GM19452 (cell line): ENCODE data around the gene ADH1B.
"Not testable (repeated sequence)": the region's sequence is repeated elsewhere in the genome, so short reads cannot be mapped to it uniquely, and the experiment has no call there.

Source experiments
- ATAC-seq: cut with Tn5 transposase; IDR thresholded peaks from one replicate; pipeline ENCODE4 v1.9.1; 2021; ENCODE audit not compliant: unreplicated experiment

ADH1B gene

DNA sequence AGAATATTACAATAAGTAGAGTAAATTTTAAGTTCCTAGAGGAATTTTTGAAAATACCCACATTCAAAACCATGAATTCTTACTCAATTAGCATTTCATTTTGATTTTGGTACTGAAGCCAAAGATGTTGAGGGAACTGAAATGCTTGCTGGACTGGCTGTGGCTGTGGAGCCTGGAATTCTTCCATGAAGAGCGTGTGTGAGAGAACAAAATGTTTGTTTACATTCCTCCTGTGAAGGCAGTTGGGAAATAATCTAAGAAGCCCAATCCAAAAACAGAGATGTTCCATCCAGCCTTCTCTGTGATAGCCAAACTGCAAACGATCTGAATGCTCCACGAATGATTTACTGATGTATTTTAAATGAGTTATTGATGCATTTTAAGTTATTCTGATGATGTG is 3.8 kb upstream of the ADH1B start:
- no peak for ATAC-seq

DNA sequence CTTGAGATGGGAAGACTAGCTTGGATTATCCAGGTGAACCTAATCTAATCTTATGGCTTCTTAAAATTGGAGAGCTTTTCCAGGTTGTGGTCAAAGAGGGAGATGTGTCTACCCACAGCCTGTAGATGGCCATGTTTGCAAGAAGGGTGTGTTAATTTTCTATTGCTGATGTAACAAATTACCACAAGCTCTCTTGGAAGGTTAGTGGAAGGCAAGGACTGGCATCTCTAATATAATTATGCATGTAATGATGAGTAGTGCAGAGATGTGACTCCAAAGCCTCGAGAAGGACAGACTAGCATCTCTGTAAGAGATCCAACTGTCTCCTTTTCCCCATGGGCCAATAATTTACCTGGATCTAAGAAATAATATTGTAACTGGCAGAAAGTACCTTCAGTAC is 3.2 kb upstream of the ADH1B start:
- no peak for ATAC-seq

GRCh38 chr4:99323756-99324155 is 2.6 kb upstream of the ADH1B start:
- ATAC-seq = no peak

- ATAC-seq = not testable (repeated sequence)
Measured at GRCh38 chr4:99317811-99318210, 3.4 kb downstream of the ADH1B start.

GRCh38 chr4:99317354-99317753 is 3.8 kb downstream of the ADH1B start:
- no peak for ATAC-seq

- ATAC-seq = no peak
Measured at GRCh38 chr4:99315839-99316238, 5.4 kb downstream of the ADH1B start.

DNA sequence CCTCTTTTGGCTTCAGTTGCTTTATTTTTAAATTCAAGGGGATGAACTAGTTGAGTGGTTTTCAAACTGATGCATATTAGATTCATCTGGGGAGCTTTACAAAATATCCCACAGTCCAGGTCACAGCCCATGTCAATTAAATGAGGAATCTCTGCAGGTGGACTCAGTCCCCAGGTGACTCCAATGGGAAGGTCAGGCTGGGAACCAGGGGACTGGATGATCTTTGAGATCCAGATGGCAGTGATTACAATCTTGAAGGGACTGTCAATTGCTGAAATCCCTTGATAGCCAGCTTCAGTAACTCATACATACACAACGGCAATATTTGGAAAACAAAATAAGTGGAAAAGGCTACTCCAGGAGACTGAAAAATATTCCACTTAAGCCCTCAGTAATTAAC is 7.0 kb downstream of the ADH1B start:
- no peak for ATAC-seq

DNA sequence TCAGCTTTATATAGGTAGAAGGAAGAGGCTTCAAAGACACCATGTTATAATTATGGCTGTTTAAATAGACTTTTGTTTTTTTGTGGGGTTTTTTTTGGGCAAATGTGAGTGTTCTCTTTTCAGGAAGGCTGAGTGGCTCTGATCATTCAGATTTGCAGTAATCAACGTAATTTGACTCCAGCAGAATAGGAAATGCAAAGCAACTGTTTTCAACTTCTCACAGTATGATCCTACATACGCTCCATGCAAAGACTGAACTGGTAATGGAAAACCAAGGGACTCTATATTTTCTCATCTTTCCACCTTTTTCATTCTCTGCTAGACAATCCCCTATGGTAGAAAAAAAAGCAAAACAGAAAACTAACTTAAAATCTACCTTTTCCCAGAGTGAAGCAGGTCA is 10.8 kb downstream of the ADH1B start:
- no peak for ATAC-seq

DNA sequence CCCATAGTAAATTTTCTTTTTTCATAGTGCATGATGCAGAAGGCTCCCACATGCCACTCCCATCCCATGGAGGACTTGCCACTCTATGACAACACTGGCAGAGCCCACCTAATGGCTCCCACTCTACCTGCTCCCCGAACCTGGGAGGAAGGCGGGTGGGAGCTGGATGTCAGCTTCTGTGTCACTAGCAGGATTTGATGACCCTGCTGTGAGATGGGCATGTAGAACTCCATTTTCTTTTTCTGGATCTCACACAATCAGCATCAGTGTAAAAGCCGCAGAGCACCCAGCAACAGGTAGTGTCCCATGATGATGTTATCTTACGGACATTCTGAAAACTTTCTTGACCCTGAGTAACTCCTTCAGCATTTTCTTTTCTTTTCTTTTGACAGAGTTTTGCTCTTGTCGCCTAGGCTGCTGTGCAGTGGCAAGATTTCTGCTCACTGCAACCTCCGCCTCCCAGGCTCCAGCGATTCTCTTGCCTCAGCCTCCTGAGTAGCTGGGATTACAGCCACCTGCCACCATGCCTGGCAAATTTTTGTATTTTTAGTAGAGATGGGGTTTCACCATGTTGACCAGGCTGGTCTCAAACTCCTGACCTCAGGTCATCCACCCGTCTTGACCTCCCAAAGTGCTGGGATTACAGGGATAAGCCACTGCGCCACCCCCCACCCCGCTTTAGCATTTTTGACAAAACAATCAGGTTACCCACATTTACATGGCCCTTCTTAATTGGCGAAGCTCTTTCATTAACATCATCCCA is 15.4 kb downstream of the ADH1B start:
- ATAC-seq = no peak

- no peak for ATAC-seq
Measured at GRCh38 chr4:99301376-99302164, 19.6 kb downstream of the ADH1B start.

DNA sequence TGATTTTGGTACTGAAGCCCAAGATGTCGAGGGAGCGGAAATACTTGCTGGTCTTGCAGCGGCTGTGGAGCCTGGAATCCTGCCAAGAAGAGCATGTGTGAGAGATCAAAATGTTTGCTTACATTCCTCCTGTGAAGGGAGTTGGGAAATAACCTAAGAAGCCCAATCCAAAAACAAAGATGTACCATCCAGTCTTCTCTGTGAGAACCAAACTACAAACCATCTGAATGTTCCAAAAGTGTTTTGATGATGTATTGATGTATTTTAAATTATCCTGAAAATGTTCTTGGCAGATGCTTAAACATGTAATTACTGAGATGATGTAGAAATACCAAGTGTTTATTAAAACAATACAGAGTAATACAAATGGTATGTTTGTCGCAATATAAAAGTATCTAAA is 20.3 kb downstream of the ADH1B start:
- ATAC-seq = no peak

DNA sequence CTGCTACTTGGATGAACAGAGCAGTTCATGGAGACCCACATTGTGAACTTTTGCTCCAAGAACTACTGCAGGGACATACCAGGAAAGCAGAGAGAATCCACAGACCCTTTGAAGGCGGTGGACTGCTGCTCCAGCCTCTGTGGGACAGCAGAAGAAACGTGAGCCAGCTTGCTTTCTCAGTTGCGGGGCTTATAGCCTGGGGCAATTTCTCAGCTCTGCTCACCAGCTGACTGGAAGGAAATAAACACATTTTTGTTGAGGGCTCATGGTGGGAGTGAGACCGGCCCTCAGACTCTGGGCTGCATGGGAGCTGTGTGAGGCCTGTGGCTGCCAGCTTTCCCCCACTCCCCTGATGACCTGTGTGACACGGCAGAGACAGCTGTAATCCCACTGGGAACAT is 27.8 kb downstream of the ADH1B start:
- ATAC-seq = no peak

- no peak for ATAC-seq
Measured at GRCh38 chr4:99290848-99291786, 30.1 kb downstream of the ADH1B start, which contains the start of gene ADH1A. Gene ADH1A, minus strand, starts transcription at chr4:99290985. Its CDS starts 71 bp downstream, at chr4:99290914.

DNA sequence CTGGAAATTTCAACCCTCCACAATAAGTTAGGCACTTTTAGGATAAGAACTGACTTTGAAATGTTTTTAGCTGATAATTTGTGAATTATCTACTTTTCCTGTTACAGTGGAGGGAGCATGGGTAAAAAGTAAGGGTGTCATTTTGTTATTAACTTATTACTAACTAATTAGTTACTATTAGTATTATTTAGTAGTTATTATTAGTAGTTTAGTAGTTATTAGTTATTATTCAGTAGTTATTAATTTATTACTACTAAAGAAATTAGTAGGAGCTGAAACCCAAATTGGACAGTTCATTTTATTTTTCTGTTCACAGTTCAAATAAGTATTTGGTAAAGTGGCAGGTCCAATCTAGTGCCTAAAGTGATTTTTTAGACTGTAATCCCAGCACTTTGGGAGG is 35.8 kb downstream of the ADH1B start:
- ATAC-seq = no peak

DNA sequence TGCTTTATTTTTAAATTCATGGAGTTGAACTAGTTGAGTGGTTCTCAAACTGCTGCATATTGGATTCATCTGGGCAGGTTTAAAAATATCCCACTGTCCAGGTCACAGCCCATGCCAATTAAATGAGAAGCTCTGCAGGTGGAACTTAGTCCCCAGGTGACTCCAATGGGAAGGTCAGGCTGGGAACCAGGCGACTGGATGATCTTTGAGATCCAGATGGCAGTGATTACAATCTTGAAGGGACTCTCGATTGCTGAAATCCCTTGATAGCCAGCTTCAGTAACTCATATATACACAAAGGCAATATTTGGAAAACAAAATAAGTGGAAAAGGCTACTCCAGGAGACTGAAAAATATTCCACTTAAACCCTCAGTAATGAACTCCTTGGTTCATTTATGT is 38.5 kb downstream of the ADH1B start:
- ATAC-seq = no peak

DNA sequence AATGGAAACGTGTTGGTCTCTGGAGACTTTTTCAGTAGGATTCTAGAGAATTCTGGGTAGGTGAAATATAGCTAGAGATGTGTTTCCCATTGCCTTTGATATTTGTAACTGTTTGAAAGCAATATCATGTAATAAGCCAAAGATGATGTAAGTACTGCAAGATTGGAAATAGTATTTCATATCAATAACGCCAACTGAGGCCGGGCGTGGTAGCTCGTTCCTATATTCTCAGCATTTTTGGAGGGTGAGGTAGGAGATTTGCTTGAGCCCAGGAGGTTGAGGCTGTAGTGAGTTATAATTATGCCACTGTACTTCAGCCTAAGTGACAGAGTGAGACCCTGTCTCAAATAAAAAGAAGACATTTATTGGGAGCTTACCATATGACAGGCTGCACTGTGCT is 39.9 kb downstream of the ADH1B start:
- ATAC-seq = no peak

DNA sequence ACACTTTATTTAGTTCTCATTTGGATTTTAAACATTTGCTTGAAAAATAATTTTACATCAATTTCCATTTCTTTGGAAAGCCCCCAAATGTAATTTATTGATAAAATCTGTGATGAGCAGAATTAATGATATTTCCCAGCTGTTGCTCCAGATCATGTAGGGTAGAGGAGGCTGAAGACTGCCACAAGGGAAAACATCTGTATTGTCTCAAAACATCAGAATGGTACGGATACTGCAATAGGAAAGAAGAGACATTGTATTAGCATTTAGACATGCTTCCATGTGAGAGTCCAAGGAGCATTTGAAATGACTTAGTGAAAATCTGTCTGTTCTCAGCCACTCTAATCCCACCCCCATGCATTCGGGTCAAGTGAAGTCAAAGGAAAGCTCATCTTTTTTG is 44.8 kb downstream of the ADH1B start:
- ATAC-seq = no peak

GRCh38 chr4:99275885-99276284 is 45.3 kb downstream of the ADH1B start:
- no peak for ATAC-seq

GRCh38 chr4:99275050-99275449 is 46.2 kb downstream of the ADH1B start:
- no peak for ATAC-seq

GRCh38 chr4:99273704-99274103 is 47.5 kb downstream of the ADH1B start:
- ATAC-seq = no peak

- peak; percentile 60 for ATAC-seq
Measured at GRCh38 chr4:99264927-99265326, 56.3 kb downstream of the ADH1B start.
